ENCODE results near the gene GBX1.

DNA sequence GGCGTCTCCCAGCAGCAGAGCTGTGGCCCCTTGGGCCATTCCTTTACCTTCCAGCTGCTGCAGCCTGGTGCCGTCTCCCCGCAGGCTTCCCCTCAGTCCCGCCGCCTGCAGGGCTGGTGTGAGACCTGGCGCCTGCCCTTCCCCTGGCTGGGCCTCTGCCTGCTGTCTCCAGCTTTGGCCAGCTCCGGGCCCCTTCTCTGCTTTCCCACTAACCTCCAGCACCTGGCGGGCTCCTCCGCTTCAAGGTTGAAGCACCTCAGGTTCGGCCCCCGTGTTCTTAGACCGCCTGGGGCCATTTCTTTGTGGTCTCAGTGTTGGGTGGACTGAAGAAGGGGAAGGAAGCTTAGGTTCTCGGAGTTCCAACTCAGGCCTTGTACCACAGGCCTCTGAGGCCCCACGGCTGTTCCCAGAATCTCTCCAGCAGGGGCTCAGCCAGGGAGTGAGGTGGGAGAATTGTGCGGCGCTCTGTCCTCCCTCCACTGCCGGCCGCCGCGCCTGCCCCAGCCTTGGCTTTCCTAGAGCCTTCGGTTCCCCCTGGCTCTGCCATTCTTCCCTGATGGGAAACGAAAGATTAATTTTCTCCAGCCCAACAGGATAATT, 30.3 kb downstream of the GBX1 start:
- TF ChIP-seq, protein P1, sequence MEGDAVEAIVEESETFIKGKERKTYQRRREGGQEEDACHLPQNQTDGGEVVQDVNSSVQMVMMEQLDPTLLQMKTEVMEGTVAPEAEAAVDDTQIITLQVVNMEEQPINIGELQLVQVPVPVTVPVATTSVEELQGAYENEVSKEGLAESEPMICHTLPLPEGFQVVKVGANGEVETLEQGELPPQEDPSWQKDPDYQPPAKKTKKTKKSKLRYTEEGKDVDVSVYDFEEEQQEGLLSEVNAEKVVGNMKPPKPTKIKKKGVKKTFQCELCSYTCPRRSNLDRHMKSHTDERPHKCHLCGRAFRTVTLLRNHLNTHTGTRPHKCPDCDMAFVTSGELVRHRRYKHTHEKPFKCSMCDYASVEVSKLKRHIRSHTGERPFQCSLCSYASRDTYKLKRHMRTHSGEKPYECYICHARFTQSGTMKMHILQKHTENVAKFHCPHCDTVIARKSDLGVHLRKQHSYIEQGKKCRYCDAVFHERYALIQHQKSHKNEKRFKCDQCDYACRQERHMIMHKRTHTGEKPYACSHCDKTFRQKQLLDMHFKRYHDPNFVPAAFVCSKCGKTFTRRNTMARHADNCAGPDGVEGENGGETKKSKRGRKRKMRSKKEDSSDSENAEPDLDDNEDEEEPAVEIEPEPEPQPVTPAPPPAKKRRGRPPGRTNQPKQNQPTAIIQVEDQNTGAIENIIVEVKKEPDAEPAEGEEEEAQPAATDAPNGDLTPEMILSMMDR (IDR thresholded peaks at IDR 0.05) = no peak
- TF ChIP-seq ZFX (IDR thresholded peaks at IDR 0.05; ENCODE audit: borderline replicate concordance) = no peak
